PC-3 (cell line): ENCODE measurements around the gene NPHP1. TPM values are rescaled to one million over a fixed set of nuclear protein-coding genes. Genes with fewer than 3 reads are reported as not detected.
"Not testable (repeated sequence)": the region's sequence is repeated elsewhere in the genome, so short reads cannot be mapped to it uniquely, and the experiment has no call there.

Source experiments
- ATAC-seq: fragments of 200-7000 bp; cut with Tn5 transposase; 2 replicates; pipeline ENCODE4 v1.9.1; 2020; ENCODE audit warnings: mild to moderate bottlenecking, moderate library complexity
- BruUV-seq: library from RNA; stranded (reverse); fragments of 400-500 nt; replicated peaks from 2 replicates; lab custom pipeline; 2021; lab: Mats Ljungman, UMichigan
- CTCF ChIA-PET: fragments of 300-600 bp; sonication (Branson Sonifier 250); formaldehyde crosslinking; loops from one replicate; lab custom pipeline; 2022; ENCODE audit warnings: antibody characterized with exemption; lab: Charles Lee
- POLR2A ChIA-PET: fragments of 300-600 bp; sonication (Branson Sonifier 250); formaldehyde crosslinking; loops from one replicate; lab custom pipeline; 2022; ENCODE audit warnings: antibody characterized with exemption; ENCODE audit not compliant: unreplicated experiment; lab: Charles Lee
- DNase-seq: peaks from one replicate; pipeline ENCODE4 v3.0.0-alpha.2; 2015
- H2AFZ ChIP-seq: fragments of 300-600 bp; sonication (generic); 2 replicates; pipeline ENCODE4 v1.6.0; 2016; ENCODE audit warnings: antibody characterized with exemption, low read length
- H3F3A ChIP-seq: fragments of 300-600 bp; sonication (generic); one replicate; pipeline ENCODE4 v1.6.0; 2017; ENCODE audit warnings: antibody characterized with exemption, low read length, control low read depth, mild to moderate bottlenecking; ENCODE audit not compliant: unreplicated experiment
- H3K27ac ChIP-seq: fragments of 300-600 bp; sonication (generic); 2 replicates; pipeline ENCODE4 v1.5.1; 2016; ENCODE audit warnings: mild to moderate bottlenecking, low read length
- H3K27me3 ChIP-seq: fragments of 300-600 bp; sonication (generic); 2 replicates; pipeline ENCODE4 v1.6.1; 2016; ENCODE audit warnings: low read length, mixed read lengths
- H3K36me3 ChIP-seq: fragments of 300-600 bp; sonication (generic); 2 replicates; pipeline ENCODE4 v1.6.1; 2016; ENCODE audit warnings: low read depth, mixed run types, low read length, mixed read lengths
- H3K4me1 ChIP-seq: fragments of 300-600 bp; sonication (generic); 2 replicates; pipeline ENCODE4 v1.5.1; 2016; ENCODE audit warnings: low read length; ENCODE audit not compliant: insufficient read depth
- H3K4me2 ChIP-seq: fragments of 300-600 bp; sonication (generic); 2 replicates; pipeline ENCODE4 v1.6.0; 2016; ENCODE audit warnings: low read length
- H3K4me3 ChIP-seq: fragments of 300-600 bp; sonication (generic); 2 replicates; pipeline ENCODE4 v1.5.1; 2016; ENCODE audit warnings: mild to moderate bottlenecking, low read length, mixed read lengths
- H3K79me2 ChIP-seq: fragments of 300-600 bp; sonication (generic); 2 replicates; pipeline ENCODE4 v1.6.1; 2017; ENCODE audit warnings: low read length, mixed read lengths
- H3K9ac ChIP-seq: fragments of 300-600 bp; sonication (generic); 2 replicates; pipeline ENCODE4 v1.6.0; 2016; ENCODE audit warnings: mild to moderate bottlenecking, low read length
- H3K9me2 ChIP-seq: fragments of 300-600 bp; sonication (generic); replicated peaks from 2 replicates; pipeline ENCODE4 v1.6.1; 2016; ENCODE audit warnings: mixed run types, low read length, mixed read lengths
- H3K9me3 ChIP-seq: fragments of 300-600 bp; sonication (generic); 2 replicates; pipeline ENCODE4 v1.6.1; 2016; ENCODE audit warnings: low read length, mixed read lengths
- H4K20me1 ChIP-seq: fragments of 300-600 bp; sonication (generic); 2 replicates; pipeline ENCODE4 v1.6.1; 2016; ENCODE audit warnings: low read length, mixed read lengths
- CTCF ChIP-seq: fragments of 300-600 bp; sonication (generic); conservative IDR thresholded peaks from 2 replicates; pipeline ENCODE4 v1.5.1; 2017; ENCODE audit warnings: antibody characterized with exemption, low read depth, mild to moderate bottlenecking, low read length
- EZH2 ChIP-seq: fragments of 300-600 bp; sonication (generic); IDR thresholded peaks from one replicate; pipeline ENCODE4 v1.6.1; 2017; ENCODE audit warnings: antibody characterized with exemption, mild to moderate bottlenecking, low read length; ENCODE audit not compliant: unreplicated experiment
- EZH2phosphoT487 ChIP-seq: fragments of 300-600 bp; sonication (generic); IDR thresholded peaks from 2 replicates; pipeline ENCODE4 v1.6.1; 2018; ENCODE audit warnings: mild to moderate bottlenecking, antibody characterized with exemption, low read length, borderline replicate concordance
- intact Hi-C: fragments of 100-400 bp; cut with micrococcal nuclease; formaldehyde crosslinking; loops from 2 replicates; pipeline ENCODE4 v1.9.0; 2023
- total RNA-seq: library from RNA; depleted of rRNA; stranded (reverse); fragments of >200 nt; gene quantifications from 2 replicates; pipeline ENCODE4 v1.2.3, GENCODE V29; 2014

Gene NPHP1
- total RNA-seq, 1 experiment from 2014 or later, result 4.2 TPM

- intact Hi-C loops, result no loop called here
- CTCF ChIA-PET, result no interaction called here
- no peaks in the 10 kb centered on the region for H3K9me2 ChIP-seq
- H3K4me1 ChIP-seq, result no peaks in the 10 kb centered on the region
- no peak overlapping the region for H2AFZ ChIP-seq
- no peaks in the 10 kb centered on the region; the same call in 1 of the 2 replicates for H3K36me3 ChIP-seq
- no peaks in the 10 kb centered on the region for H3F3A ChIP-seq
- H4K20me1 ChIP-seq, result no peaks in the 10 kb centered on the region
- no peak overlapping the region for H3K4me2 ChIP-seq
- TF ChIP-seq EZH2, result no peak
- no peak for TF ChIP-seq CTCF
- no peak for TF ChIP-seq EZH2phosphoT487
- no peak for DNase-seq
- H3K79me2 ChIP-seq, result peaks cover 21% of the 10 kb centered on the region
- no peak overlapping the region for H3K9ac ChIP-seq
- H3K27ac ChIP-seq, result no peak overlapping the region
- H3K4me3 ChIP-seq, result no peak overlapping the region
- no peaks in the 10 kb centered on the region for H3K9me3 ChIP-seq
- POLR2A ChIA-PET, result no interaction called here
- no peaks in the 10 kb centered on the region for H3K27me3 ChIP-seq
- ATAC-seq, result no peak
- no TSS peak for BruUV-seq
Observed at GRCh38 chr2:110215091-110215490, 10.3 kb upstream of the NPHP1 start.

- H3K9me3 ChIP-seq, H3K4me3 ChIP-seq, H3K4me2 ChIP-seq, POLR2A ChIA-PET, BruUV-seq, H3K4me1 ChIP-seq, intact Hi-C loops, H3K27me3 ChIP-seq, H3K27ac ChIP-seq, CTCF ChIA-PET, H3K36me3 ChIP-seq, H2AFZ ChIP-seq, H3F3A ChIP-seq, H4K20me1 ChIP-seq, DNase-seq, H3K9me2 ChIP-seq, ATAC-seq, H3K9ac ChIP-seq: not testable (repeated sequence)
- peaks cover 21% of the 10 kb centered on the region for H3K79me2 ChIP-seq
Observed at GRCh38 chr2:110213522-110213921, 8.7 kb upstream of the NPHP1 start.

GRCh38 chr2:110211938-110212858, 7.4 kb upstream of the NPHP1 start, which contains the start of gene MTLN:
TSS of gene MTLN (minus strand) at chr2:110212547. CDS start at chr2:110212525, 22 bp downstream.
- DNase-seq (peak; percentile 73), ATAC-seq (peak; percentile 88)
- ChIA-PET POLR2A (interaction anchor here (0.6 kb wide), 1 partner anchor 598 kb away, joined by 3 read pairs; no protein-coding TSS in a partner anchor), CTCF (no interaction called here)
- H3K79me2 ChIP-seq, result peaks cover 21% of the 10 kb centered on the region
- H3K4me3 ChIP-seq, result peak within 1 kb of the TSS; percentile 80
- no peaks in the 10 kb centered on the region for H3K9me3 ChIP-seq
- H3K9me2 ChIP-seq, result no peaks in the 10 kb centered on the region
- no peaks in the 10 kb centered on the region for H3F3A ChIP-seq
- H3K27ac ChIP-seq, result peak within 1 kb of the TSS; percentile 54
- no peaks in the 10 kb centered on the region; the same call in 1 of the 2 replicates for H3K36me3 ChIP-seq
- peak within 1 kb of the TSS; percentile 86 for H2AFZ ChIP-seq
- BruUV-seq, result TSS peak; percentile 86
- H4K20me1 ChIP-seq, result no peaks in the 10 kb centered on the region
- H3K4me2 ChIP-seq, result peak within 1 kb of the TSS; percentile 87
- no peaks in the 10 kb centered on the region for H3K27me3 ChIP-seq
- peak within 1 kb of the TSS; percentile 90 for H3K9ac ChIP-seq
- H3K4me1 ChIP-seq, result no peaks in the 10 kb centered on the region
- intact Hi-C loops, result no loop called here
- no peak for TF ChIP-seq EZH2phosphoT487
- no peak for TF ChIP-seq EZH2
- no peak for TF ChIP-seq CTCF
